Measurements from ENCODE around the gene GPC5. TPM values are rescaled to one million over a fixed set of nuclear protein-coding genes. Genes with fewer than 3 reads are reported as not detected.
"Not testable (repeated sequence)": the region's sequence is repeated elsewhere in the genome, so short reads cannot be mapped to it uniquely, and the experiment has no call there.

GPC5 gene
- total and polyA plus RNA-seq, 2 experiments from 2014 or later, result 0.32 TPM; not detected in 1

DNA sequence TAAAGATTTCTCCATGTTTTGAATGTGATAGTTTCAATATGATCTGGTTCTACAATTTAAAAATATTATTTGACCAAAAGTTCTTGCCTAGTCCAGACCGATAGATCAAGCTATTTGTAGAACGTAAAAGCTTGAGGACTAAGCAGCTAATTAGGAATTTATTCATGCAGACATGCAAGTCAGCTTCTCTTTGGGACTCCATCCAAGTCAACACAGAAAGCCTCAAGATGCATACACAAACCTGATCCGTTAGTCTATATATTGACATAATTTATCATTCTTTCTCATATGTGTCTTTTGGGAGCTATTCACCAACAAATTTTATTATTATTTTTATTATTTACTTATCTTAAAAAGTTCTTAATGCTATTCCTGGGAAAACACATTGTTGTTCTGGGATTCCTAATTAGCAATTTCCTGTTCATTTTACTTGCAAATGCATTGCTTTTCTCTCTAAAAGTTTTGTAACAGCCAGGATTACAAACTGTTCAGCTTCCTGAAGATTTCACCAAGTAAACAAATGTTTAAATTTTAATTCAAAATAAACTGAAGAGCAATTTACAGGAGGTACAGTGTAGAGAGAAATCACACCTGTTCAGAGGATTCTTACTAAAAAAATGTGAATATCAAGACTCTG is 375.3 kb downstream of the GPC5 start:
- Histone ChIP-seq H3K9me2 (ENCODE audit: insufficient read depth) (no peaks in the 10 kb centered on the region), H3K4me2 (ENCODE audit: unreplicated experiment) (no peak overlapping the region), H3K27ac (no peak overlapping the region), H3K9me3 (ENCODE audit: low read depth) (no peaks in the 10 kb centered on the region), H3K4me3 (no peak overlapping the region), H3K36me3 (ENCODE audit: low read depth) (no peaks in the 10 kb centered on the region), H3K9ac (no peak overlapping the region), H3K27me3 (replicated peaks; ENCODE audit: insufficient read depth) (no peaks in the 10 kb centered on the region), H3K79me2 (ENCODE audit: insufficient read depth) (no peaks in the 10 kb centered on the region), H3F3A (ENCODE audit: insufficient read depth) (no peaks in the 10 kb centered on the region), H4K20me1 (ENCODE audit: insufficient read depth) (no peaks in the 10 kb centered on the region), H3K4me1 (ENCODE audit: insufficient read depth) (no peaks in the 10 kb centered on the region), H2AFZ (no peak overlapping the region)
- DNase-seq, result no peak
- in situ Hi-C loops (cut with MboI), result no loop called here
- WGBS, 2 experiments (ENCODE audit: low coverage in 1 of 2, low lambda C conversion rate in 2 of 2, missing lambda C conversion rate in 2 of 2), result 6 to 8% methylated on average over 3 of the region's 3 CpGs
- no peak for TF ChIP-seq EZH2 (IDR thresholded peaks at IDR 0.05; ENCODE audit: insufficient read depth, poor library complexity, severe bottlenecking)
- TF ChIP-seq EZH2phosphoT487 (IDR thresholded peaks at IDR 0.05; ENCODE audit: insufficient read depth, low read depth), result no peak

DNA sequence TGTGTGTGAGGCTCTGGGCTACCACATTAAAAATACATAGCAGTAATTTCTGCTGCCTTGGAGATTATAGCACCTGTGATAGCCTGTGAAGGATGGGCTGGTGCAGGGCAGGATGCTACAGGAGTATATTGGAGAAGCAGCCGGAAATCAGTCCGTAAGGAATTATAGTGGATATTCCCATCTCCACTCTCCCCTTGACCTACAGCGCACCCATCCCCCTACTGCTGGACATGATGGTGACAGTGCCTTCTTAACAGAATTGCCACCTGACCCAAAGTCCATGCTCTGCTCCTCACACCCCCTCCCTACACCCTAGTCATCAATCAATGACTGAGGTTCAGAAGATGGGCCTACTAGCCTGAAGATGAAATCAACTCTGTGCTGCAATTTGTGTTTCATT is 376.0 kb downstream of the GPC5 start:
- Histone ChIP-seq H3K27ac (no peak overlapping the region), H3K27me3 (replicated peaks; ENCODE audit: insufficient read depth) (no peaks in the 10 kb centered on the region), H3F3A (ENCODE audit: insufficient read depth) (no peaks in the 10 kb centered on the region), H3K4me1 (ENCODE audit: insufficient read depth) (no peaks in the 10 kb centered on the region), H3K4me3 (no peak overlapping the region), H2AFZ (no peak overlapping the region), H3K9ac (no peak overlapping the region), H3K36me3 (ENCODE audit: low read depth) (no peaks in the 10 kb centered on the region), H4K20me1 (ENCODE audit: insufficient read depth) (no peaks in the 10 kb centered on the region), H3K9me3 (ENCODE audit: low read depth) (no peaks in the 10 kb centered on the region), H3K79me2 (ENCODE audit: insufficient read depth) (no peaks in the 10 kb centered on the region), H3K9me2 (ENCODE audit: insufficient read depth) (no peaks in the 10 kb centered on the region), H3K4me2 (ENCODE audit: unreplicated experiment) (no peak overlapping the region)
- 55 to 65% methylated on average over 3 of the region's 3 CpGs for WGBS, 2 experiments (ENCODE audit: low coverage in 1 of 2, low lambda C conversion rate in 2 of 2, missing lambda C conversion rate in 2 of 2)
- in situ Hi-C loops (cut with MboI), result no loop called here
- TF ChIP-seq EZH2 (IDR thresholded peaks at IDR 0.05; ENCODE audit: insufficient read depth, poor library complexity, severe bottlenecking) (no peak), EZH2phosphoT487 (IDR thresholded peaks at IDR 0.05; ENCODE audit: insufficient read depth, low read depth) (no peak)
- no peak for DNase-seq

DNA sequence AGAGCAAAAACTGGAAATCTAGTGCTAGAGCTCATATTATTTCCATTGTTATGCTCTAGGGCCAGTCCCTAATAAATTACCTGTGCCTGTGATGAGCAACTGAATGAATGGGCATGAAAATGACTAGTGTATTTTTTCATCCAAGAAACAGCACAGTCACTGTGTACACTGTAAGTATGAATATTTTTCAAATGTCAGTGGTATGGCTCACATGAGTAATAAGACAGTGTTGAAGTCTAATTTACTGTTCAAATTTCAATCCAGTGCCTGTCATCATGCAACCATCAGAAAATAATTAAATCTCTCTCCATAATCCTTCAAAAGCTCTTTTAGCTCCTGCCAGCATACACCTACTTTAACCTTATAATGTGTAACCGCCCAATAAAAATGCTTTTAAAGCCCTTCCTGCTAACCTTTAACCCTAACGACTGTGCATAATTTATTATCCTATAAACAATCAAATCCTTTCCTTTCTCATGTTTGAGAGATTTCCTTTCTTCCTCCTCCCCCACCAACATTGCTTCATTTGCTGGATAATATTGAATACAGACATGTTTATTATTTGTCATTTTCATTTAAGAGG is 378.3 kb downstream of the GPC5 start:
- Histone ChIP-seq H4K20me1 (ENCODE audit: insufficient read depth) (no peaks in the 10 kb centered on the region), H3K4me1 (ENCODE audit: insufficient read depth) (no peaks in the 10 kb centered on the region), H3K4me2 (ENCODE audit: unreplicated experiment) (no peak overlapping the region), H3K27ac (no peak overlapping the region), H3K79me2 (ENCODE audit: insufficient read depth) (no peaks in the 10 kb centered on the region), H3F3A (ENCODE audit: insufficient read depth) (no peaks in the 10 kb centered on the region), H2AFZ (no peak overlapping the region), H3K36me3 (ENCODE audit: low read depth) (no peaks in the 10 kb centered on the region), H3K27me3 (replicated peaks; ENCODE audit: insufficient read depth) (no peaks in the 10 kb centered on the region), H3K9me3 (ENCODE audit: low read depth) (no peaks in the 10 kb centered on the region), H3K4me3 (no peak overlapping the region), H3K9ac (no peak overlapping the region), H3K9me2 (ENCODE audit: insufficient read depth) (no peaks in the 10 kb centered on the region)
- in situ Hi-C loops (cut with MboI), result no loop called here
- TF ChIP-seq EZH2phosphoT487 (IDR thresholded peaks at IDR 0.05; ENCODE audit: insufficient read depth, low read depth), result no peak
- no peak for TF ChIP-seq EZH2 (IDR thresholded peaks at IDR 0.05; ENCODE audit: insufficient read depth, poor library complexity, severe bottlenecking)
- no peak for DNase-seq
- WGBS, 2 experiments (ENCODE audit: low coverage in 1 of 2, low lambda C conversion rate in 2 of 2, missing lambda C conversion rate in 2 of 2), result 8 to 14% methylated on average over 2 of the region's 2 CpGs

DNA sequence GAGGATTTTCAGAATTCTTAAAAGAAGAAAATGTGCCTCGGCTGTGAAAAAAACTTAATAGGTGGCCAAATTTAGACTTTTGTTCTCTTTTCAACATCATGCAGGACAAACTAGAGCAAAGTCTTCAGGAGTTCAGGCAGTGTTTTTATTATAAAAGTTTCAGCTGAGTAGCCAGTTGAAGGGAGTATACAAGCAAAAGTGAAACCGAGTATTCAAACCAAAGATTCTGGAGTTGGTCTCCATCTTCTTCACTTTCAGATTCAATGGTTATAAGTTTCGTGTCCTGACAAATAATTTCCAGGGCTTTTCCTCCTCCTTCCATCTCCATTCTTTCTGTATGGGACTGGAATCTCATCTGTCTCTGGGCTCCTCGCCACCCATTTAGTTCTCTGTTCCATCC is 379.7 kb downstream of the GPC5 start:
- no peaks in the 10 kb centered on the region for H3K9me2 ChIP-seq (ENCODE audit: insufficient read depth)
- no peaks in the 10 kb centered on the region for H3F3A ChIP-seq (ENCODE audit: insufficient read depth)
- no peaks in the 10 kb centered on the region for H3K4me1 ChIP-seq (ENCODE audit: insufficient read depth)
- no peaks in the 10 kb centered on the region for H4K20me1 ChIP-seq (ENCODE audit: insufficient read depth)
- H3K9ac ChIP-seq, result no peak overlapping the region
- H3K27me3 ChIP-seq (replicated peaks; ENCODE audit: insufficient read depth), result no peaks in the 10 kb centered on the region
- H3K4me2 ChIP-seq (ENCODE audit: unreplicated experiment), result no peak overlapping the region
- in situ Hi-C loops (cut with MboI), result no loop called here
- H3K9me3 ChIP-seq (ENCODE audit: low read depth), result no peaks in the 10 kb centered on the region
- no peak overlapping the region for H2AFZ ChIP-seq
- no peak overlapping the region for H3K27ac ChIP-seq
- H3K4me3 ChIP-seq, result no peak overlapping the region
- WGBS, 2 experiments (ENCODE audit: low coverage in 1 of 2, low lambda C conversion rate in 2 of 2, missing lambda C conversion rate in 2 of 2), result 33 to 38% methylated on average over 4 of the region's 4 CpGs
- DNase-seq, result no peak
- TF ChIP-seq EZH2 (IDR thresholded peaks at IDR 0.05; ENCODE audit: insufficient read depth, poor library complexity, severe bottlenecking) (no peak), EZH2phosphoT487 (IDR thresholded peaks at IDR 0.05; ENCODE audit: insufficient read depth, low read depth) (no peak)
- H3K79me2 ChIP-seq (ENCODE audit: insufficient read depth), result no peaks in the 10 kb centered on the region
- no peaks in the 10 kb centered on the region for H3K36me3 ChIP-seq (ENCODE audit: low read depth)

DNA sequence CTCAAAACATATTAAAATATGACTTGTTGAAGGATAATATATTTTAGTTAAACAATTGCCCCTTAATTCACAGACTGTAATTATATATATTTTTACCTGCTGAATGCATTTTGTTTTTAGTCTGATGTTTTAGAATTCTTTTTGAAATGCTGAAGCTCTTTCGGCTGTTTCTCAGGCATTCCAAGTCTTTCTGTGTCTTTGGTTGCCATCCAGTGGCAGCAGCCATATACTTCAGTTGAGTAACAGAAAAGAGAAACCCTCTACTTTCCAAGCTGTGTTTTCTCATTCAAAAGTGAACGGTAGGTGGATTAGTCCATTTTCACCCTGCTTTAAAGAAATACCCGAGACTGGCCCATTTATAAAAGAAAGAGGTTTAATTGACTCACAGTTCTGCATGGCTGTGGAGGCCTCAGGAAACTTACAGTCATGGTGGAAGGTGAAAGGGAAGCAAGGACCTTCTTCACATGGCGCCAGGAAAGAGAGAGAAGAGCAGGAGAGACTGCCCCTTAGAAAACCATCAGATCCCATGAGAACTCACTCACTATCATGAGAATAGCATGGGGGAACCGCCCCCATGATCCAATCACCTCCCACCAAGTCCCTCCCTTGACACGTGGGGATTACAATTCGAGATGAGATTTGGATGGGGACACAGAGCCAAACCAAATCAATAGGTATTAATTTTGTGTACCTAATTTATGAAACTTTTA is 383.7 kb downstream of the GPC5 start:
- H4K20me1 ChIP-seq (ENCODE audit: insufficient read depth); H3K9ac ChIP-seq; H2AFZ ChIP-seq; in situ Hi-C loops (cut with MboI); H3K27ac ChIP-seq; DNase-seq; H3K9me2 ChIP-seq (ENCODE audit: insufficient read depth); H3K4me2 ChIP-seq (ENCODE audit: unreplicated experiment); H3K4me1 ChIP-seq (ENCODE audit: insufficient read depth); H3K9me3 ChIP-seq (ENCODE audit: low read depth); H3K4me3 ChIP-seq; H3K27me3 ChIP-seq (replicated peaks; ENCODE audit: insufficient read depth); H3F3A ChIP-seq (ENCODE audit: insufficient read depth); H3K79me2 ChIP-seq (ENCODE audit: insufficient read depth); H3K36me3 ChIP-seq (ENCODE audit: low read depth): not testable (repeated sequence)
- WGBS, 2 experiments (ENCODE audit: low coverage in 1 of 2, low lambda C conversion rate in 2 of 2, missing lambda C conversion rate in 2 of 2), result 6 to 9% methylated on average over 7 of the region's 7 CpGs

All from GM23248 (cell line).